AG08396 (cell line): ENCODE measurements around the gene ZNF423.
"Not testable (repeated sequence)": the region's sequence is repeated elsewhere in the genome, so short reads cannot be mapped to it uniquely, and the experiment has no call there.

Experiments used
- DNase-seq: peaks from one replicate; pipeline ENCODE4 v3.0.0; 2012; ENCODE audit warnings: low spot score, mixed read lengths

ZNF423 gene

GRCh38 chr16:49695782-49696413 lies 160.0 kb downstream of the ZNF423 start:
- no peak for DNase-seq

- no peak for DNase-seq
These were observed 162.5 kb downstream of the ZNF423 start for GRCh38 chr16:49693445-49693844.

- DNase-seq = no peak
These were observed 165.1 kb downstream of the ZNF423 start for GRCh38 chr16:49690778-49691177.

GRCh38 chr16:49688036-49688697 lies 167.7 kb downstream of the ZNF423 start:
- no peak for DNase-seq

GRCh38 chr16:49687476-49688002 lies 168.4 kb downstream of the ZNF423 start:
- no peak for DNase-seq

- no peak for DNase-seq
These were observed 171.2 kb downstream of the ZNF423 start for GRCh38 chr16:49684696-49685095.

- no peak for DNase-seq
These were observed 173.2 kb downstream of the ZNF423 start for GRCh38 chr16:49682577-49683165.

- DNase-seq = no peak
These were observed 174.6 kb downstream of the ZNF423 start for GRCh38 chr16:49681217-49681883.

GRCh38 chr16:49679095-49679494 lies 176.8 kb downstream of the ZNF423 start:
- DNase-seq = no peak

GRCh38 chr16:49677661-49678060 lies 178.3 kb downstream of the ZNF423 start:
- DNase-seq = not testable (repeated sequence)

- DNase-seq = no peak
These were observed 180.5 kb downstream of the ZNF423 start for GRCh38 chr16:49675413-49675812.

GRCh38 chr16:49674990-49675389 lies 180.9 kb downstream of the ZNF423 start:
- DNase-seq = no peak

GRCh38 chr16:49674351-49674851 lies 181.5 kb downstream of the ZNF423 start:
- no peak for DNase-seq

GRCh38 chr16:49673442-49673841 lies 182.5 kb downstream of the ZNF423 start:
- DNase-seq = no peak

- DNase-seq = no peak
These were observed 183.2 kb downstream of the ZNF423 start for GRCh38 chr16:49672753-49673152.

GRCh38 chr16:49671333-49671732 lies 184.6 kb downstream of the ZNF423 start:
- no peak for DNase-seq

GRCh38 chr16:49670627-49671026 lies 185.3 kb downstream of the ZNF423 start:
- no peak for DNase-seq

- no peak for DNase-seq
These were observed 190.3 kb downstream of the ZNF423 start for GRCh38 chr16:49665482-49666230.

GRCh38 chr16:49664221-49665215 lies 191.4 kb downstream of the ZNF423 start:
- DNase-seq = no peak
